ENCODE data around the gene HEXA.

DNA sequence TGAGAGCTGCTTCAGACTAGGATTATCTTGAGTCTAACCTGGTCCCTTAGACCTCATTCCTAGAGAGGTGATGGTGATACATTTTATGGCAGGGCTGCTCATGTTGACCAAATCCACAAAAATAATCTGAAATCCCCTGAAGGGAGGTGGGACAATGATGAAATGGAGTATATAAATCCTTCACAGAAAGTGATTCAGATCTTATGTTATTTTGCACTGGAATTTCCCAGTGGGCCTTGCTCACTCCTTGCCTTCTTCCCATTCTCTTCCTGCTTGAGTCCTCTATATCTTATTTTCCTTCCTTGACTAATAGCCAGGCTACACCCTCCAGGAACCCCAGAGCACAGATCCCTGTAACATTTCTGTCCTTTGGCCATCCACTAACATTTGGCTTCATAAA is 11.9 kb upstream of the HEXA start:
- no peak for TF ChIP-seq EZH2 (IDR thresholded peaks at IDR 0.05; ENCODE audit: borderline replicate concordance, low read length)
- TF ChIP-seq, protein P1, sequence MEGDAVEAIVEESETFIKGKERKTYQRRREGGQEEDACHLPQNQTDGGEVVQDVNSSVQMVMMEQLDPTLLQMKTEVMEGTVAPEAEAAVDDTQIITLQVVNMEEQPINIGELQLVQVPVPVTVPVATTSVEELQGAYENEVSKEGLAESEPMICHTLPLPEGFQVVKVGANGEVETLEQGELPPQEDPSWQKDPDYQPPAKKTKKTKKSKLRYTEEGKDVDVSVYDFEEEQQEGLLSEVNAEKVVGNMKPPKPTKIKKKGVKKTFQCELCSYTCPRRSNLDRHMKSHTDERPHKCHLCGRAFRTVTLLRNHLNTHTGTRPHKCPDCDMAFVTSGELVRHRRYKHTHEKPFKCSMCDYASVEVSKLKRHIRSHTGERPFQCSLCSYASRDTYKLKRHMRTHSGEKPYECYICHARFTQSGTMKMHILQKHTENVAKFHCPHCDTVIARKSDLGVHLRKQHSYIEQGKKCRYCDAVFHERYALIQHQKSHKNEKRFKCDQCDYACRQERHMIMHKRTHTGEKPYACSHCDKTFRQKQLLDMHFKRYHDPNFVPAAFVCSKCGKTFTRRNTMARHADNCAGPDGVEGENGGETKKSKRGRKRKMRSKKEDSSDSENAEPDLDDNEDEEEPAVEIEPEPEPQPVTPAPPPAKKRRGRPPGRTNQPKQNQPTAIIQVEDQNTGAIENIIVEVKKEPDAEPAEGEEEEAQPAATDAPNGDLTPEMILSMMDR (IDR thresholded peaks at IDR 0.05; ENCODE audit: low read length): no peak

All from OCI-LY1 (cell line).